ENCODE data around the gene DOCK7. TPM values are rescaled to one million over a fixed set of nuclear protein-coding genes. Genes with fewer than 3 reads are reported as not detected.
"Not testable (repeated sequence)": the region's sequence is repeated elsewhere in the genome, so short reads cannot be mapped to it uniquely, and the experiment has no call there.

Gene DOCK7
- total RNA-seq, 1 experiment from 2014 or later, result 102 TPM

DNA sequence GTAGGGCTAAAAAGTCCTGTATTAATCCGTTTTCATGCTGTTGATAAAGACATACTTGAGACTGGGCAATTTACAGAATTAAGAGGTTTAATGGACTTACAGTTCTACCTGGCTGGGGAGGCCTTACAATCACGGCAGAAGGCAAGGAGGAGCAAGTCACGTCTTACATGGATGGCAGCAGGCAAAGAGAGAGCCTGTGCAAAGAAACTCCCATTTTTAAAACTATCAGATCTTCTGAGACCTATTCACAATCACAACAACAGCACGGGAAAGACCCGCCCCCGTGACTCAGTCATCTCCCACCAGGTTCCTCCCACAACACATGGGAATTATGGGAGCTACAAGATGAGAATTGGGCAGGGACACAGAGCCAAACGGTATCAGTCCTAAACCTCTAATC lies 6.3 kb upstream of the DOCK7 start:
- DNase-seq (ENCODE audit: low read depth), result not testable (repeated sequence)

DNA sequence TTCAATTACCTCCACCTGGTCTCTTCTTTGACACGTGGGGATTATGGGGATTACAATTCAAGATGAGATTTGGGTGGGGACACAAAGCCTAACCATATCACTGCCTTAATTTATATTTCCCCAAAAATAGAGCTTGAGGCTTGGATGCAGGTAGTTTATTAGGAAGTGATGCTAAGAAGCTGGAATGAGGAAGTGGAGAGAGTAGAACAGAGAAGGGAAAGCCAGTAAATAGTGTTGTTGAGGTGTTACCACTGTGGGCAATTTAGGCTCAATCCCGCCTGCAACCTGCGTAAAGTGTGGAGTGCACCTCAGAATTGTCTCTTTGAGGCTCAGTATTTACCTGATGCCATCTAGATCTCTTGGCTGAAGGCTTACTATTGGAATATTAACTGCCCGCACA lies 4.9 kb upstream of the DOCK7 start:
- no peak for DNase-seq (ENCODE audit: low read depth)

DNA sequence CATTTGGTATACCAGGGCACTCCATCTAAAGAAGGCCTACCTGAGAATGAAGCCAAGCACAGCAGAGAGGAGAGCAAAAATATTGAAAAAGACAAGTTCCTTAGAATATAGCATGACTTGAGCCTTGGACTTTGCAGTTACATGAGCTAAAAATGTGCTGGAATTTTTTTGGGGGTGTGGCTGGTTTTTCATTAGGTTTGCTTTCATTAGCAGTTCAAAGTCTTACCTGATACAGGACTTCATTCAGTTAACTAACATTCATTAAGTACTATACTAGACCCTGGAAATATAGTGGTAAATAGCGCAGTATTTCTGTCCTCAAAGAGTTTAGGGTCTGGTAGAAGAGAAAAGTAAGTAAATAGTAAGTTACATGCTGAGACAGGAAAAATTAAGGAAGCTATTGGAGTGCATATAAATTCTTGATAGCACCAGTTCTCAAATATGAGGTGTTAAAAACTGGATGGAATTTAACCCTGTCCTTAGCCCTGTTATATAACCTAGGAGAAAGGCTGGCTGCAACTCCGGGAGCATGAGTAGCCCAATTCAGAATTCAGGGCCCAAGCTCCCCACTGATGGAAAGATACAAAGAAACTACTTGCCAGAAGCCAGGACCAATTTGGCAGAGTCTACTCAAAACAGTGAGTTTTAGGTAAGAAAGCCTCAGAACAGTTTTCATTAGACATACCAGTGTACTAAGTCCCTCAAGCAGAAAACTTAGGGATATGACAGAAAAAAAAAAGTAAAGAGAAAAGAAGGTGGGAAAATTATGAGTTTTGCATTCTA lies 3.1 kb upstream of the DOCK7 start:
- no peak for DNase-seq (ENCODE audit: low read depth)

DNA sequence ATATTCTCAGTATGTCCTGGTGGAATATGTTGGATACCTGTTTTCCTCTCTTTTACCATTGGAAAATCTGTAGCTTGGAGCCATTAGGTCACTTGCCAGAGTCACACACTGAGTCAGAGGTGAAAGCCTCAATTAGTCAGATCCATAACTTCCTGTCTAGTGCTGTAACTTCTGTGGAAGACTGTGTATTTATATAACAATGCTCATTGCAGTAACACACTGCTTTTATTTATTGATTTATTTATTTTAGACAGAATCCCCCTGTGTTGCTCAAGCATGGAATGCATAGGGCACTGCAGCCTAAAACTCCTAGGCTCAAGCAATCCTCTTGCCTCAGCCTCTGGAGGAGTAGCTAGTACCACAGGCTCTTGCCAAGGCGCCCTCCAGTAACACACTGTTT lies 1.3 kb upstream of the DOCK7 start:
- DNase-seq (ENCODE audit: low read depth), result peak; percentile 79

DNA sequence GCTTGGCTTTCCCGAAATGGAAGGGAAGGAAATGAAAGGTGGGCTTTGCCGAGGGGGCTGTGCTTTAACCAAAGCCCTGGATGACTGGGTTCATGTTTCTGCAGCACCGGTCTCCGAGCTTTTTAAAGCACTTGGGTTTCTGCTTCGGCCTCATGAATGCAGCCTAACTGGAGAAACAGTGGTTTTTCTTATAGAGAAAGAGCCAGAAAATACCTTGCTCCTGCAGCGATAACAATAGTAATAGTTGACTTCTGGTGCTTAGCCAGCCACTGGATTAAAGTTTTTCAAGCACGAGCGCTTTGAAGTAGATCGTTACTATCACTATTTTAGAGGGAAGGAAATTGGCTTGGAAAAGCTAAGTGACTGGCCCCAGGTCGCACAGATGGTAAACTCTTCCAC lies 500 bp upstream of the DOCK7 start:
- peak; percentile 37 for DNase-seq (ENCODE audit: low read depth)

DNA sequence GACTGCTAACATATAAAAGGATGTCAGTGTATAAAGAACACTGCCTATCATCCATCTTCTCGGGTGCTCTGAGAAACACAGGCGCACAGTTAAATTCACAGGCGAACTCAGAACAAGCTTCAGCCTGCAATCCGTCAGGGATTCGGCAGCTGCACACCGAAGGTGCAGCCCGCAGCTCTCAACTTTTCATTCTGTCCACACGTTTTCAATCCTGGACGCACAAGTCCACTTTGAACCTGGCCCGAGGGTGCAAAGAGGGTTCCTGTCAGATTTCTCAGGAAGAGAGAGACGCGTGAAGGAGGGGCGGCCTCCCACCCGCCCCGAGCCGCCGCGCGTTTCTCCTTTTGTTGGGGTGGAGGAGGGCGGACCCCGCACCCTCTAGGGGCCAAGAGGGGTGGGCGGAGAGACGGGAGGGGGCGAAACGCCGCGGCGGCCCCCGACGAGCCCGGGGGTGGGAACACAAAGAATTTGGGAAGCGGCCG lies 724 bp downstream of the DOCK7 start:
- peak; percentile 54 for DNase-seq (ENCODE audit: low read depth)

DNA sequence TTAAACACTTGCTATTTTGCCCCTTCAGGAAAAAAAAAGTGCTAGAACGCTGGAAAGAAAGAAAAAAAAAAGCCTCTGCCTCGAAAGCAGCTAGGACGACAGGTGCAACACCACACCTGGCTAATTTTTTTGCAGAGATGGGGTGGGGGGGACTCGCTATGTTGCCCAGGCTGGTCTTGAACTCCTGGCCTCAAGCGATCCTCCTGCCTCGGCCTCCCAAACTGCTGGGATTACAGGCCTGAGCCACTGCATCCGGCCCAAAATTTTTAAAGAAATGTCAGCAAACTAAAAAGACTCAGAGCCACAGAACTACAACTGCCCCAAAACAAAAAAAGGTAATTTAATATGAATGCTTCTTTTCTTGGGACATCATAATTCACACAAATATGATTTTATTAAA lies 1.4 kb downstream of the DOCK7 start:
- DNase-seq (ENCODE audit: low read depth), result no peak

DNA sequence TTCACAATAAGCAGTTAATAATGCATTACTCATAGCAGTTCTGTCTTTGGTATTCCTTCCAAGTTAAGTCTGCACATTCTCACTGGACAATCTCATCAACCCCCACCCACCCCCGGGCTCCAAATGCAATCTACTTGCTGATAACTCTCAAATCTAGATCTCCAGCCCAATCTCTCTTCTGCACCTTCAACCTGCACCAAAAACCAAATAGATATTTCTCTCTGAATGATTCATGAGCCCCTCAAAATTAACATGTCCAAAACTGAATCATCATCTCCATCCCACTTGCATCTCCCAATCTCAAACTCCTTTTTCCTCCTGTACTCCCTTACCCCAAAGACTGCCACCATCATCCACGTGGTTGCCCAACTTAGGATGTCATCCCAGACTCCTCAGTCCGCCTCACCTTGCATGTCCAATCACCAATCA lies 2.7 kb downstream of the DOCK7 start:
- DNase-seq (ENCODE audit: low read depth), result no peak

DNA sequence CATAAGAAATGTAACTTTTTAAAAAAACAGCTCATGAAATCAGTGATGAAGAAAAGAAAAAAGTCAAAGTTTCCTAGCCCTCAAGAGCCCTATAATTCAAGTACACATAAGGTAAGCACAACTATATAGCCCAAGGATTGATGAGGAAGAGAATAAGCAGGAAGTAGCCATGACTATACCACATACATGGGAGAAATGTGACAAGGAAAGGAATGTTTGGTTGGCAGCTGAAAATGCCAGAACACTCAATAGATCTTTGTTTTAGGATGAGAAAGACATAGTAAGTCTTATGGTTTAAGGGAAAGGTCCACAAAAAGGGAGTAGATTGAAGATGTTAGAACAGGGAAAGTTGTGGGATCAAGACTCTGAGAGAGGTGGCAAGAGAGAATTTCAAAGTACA lies 5.7 kb downstream of the DOCK7 start:
- peak; percentile 53 for DNase-seq (ENCODE audit: low read depth)

DNA sequence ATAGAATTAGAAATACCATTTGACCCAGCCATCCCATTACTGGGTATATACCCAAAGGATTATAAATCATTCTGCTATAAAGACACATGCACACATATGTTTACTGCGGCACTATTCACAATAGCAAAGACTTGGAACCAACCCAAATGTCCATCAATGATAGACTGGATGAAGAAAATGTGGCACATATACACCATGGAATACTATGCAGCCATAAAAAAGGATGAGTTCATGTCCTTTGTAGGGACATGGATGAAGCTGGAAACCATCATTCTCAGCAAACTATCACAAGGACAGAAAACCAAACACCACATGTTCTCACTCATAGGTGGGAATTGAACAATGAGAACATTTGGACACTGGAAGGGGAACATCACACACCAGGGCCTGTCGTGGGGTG lies 7.2 kb downstream of the DOCK7 start:
- DNase-seq (ENCODE audit: low read depth), result not testable (repeated sequence)

DNA sequence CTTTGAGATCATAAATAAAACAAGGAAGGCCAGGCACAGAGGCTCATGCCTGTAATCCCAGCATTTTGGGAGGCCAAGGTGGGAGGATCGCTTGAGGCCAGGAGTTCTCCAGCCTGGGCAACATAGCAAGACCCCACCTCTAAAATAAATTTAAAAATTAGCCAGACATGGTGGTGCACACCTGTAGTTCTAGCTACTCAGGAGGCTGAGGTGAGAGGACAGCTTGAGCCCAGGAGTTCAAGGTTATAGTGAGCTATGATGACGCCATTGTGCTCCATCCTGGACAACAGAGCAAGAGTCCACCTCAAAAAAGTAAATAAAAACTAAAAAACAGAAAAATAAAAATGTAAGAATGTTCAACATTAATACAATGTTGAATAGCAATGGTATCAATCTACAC lies 10.4 kb downstream of the DOCK7 start:
- not testable (repeated sequence) for DNase-seq (ENCODE audit: low read depth)

DNA sequence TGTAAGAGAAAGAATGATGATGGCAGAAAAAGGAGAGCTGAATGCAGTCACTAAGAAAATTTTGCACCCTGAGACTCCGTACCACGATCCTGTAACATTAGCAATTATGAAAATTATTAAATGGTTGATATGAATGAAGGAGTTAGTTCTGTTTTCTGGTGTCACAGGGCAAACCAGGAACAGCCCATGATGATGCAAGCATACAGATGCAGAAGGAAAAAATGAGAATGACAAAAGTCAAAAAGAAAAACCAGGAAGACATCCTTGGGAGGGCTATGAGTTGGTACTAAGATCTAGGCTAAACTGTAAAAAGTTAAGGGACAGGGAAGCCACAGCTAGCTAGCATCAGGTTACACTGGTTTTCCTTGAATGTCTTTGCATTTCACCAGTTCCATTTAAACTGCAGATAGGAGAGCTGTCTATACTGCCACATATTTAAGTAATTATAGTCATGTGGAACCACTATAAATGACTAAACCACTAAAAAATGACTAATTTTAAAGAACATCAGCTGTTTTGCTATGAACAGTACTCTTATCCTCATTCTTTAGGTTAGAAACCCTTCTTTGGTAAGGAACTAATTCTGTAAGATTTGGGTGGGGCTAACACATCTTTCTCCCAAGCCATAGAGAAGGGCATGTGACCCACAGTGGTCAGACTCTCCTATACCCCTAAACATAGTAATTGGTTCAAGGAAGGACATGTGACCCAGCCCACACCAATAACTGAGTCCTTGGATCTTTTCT lies 11.4 kb downstream of the DOCK7 start:
- DNase-seq (ENCODE audit: low read depth), result peak; percentile 82

DNA sequence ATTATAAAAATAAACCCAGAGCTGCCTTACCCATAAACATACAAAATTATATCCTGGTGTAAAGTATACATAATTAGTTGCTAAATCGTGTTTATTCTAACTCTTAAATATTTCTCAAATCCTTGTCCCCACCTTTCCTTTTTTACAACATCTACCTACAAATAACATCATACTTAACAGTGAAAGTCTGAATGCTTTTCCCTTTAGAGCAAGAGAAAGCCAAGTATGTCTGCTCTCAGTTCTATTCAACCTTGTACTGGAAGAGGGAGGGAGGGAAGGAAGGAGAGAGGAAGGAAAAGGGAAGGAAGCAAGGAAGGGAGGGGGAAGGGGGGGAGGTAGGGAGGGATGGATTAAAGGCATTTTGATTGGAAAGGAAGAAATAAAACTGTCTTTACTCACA lies 14.6 kb downstream of the DOCK7 start:
- no peak for DNase-seq (ENCODE audit: low read depth)

DNA sequence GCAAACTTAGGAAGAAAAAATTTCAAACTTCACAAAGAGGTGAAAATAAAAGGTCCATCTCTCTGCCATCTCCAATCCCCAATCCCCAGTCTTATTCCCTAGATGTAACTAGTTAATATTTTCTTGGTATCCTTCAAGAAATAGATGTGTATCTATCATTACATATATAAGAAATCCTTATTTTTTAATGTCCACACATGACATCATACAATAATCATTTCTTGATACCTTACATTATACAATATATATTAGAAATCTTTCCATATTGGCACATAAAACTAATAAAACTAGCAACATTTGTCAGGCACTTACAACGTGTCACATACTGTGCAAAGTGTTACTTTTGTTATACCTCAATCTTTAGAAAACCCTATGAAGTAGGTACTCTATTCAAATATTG lies 16.2 kb downstream of the DOCK7 start:
- no peak for DNase-seq (ENCODE audit: low read depth)

DNA sequence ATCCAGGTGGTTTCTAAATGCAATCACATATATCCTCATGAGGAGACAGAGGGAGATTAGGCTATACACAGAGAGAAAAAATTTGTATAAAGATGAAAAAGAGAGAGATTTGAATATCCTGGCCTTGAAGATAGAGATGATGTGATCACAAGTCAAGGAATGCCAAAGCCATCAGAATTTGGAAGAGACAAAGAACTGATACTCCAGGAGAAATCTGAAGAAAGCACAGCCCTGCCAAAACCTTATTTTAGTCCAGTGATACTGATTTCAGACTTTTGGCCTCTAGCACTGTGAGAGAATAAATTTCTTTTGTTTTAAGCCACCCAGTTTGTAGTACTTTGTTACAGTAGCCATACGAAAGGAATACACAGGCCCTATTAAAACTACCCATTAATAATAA lies 33.4 kb downstream of the DOCK7 start:
- DNase-seq (ENCODE audit: low read depth), result no peak

DNA sequence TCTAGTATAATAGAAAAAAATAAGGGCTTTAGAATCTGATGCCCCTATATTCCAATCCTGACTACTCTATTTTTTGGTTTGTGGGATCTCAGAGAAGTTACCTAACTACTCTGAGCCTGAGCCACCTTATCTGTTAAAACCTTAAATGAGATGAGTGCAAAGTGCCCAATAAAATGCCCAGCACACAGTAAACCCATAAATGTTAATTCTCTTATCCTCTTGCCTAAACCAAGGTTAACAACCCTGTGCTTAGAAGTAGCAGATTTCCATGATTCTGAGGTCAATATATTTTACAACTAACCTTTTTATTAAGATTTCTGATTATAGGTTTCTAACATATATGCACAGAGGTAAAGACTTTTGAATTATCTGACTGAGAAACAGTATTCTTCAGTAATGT lies 35.8 kb downstream of the DOCK7 start:
- no peak for DNase-seq (ENCODE audit: low read depth)

DNA sequence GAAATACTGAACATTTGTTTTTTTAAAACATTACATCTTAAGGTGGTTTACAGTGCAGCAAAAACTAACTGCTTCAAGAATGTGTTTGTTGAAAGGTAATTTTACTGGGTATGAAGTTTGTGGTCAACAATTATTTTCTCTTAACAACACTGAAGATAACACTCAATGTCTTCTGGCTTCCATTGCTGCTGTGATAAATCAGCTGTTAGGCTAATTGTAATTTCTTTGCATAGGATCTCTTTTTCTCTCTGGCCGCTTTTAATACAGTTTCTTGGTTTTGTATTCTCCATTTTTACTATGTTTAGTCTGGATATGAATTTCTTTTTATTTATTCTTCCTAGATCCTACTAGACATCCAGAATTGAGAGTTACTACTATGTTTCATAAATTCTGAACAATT lies 44.9 kb downstream of the DOCK7 start:
- DNase-seq (ENCODE audit: low read depth), result no peak

DNA sequence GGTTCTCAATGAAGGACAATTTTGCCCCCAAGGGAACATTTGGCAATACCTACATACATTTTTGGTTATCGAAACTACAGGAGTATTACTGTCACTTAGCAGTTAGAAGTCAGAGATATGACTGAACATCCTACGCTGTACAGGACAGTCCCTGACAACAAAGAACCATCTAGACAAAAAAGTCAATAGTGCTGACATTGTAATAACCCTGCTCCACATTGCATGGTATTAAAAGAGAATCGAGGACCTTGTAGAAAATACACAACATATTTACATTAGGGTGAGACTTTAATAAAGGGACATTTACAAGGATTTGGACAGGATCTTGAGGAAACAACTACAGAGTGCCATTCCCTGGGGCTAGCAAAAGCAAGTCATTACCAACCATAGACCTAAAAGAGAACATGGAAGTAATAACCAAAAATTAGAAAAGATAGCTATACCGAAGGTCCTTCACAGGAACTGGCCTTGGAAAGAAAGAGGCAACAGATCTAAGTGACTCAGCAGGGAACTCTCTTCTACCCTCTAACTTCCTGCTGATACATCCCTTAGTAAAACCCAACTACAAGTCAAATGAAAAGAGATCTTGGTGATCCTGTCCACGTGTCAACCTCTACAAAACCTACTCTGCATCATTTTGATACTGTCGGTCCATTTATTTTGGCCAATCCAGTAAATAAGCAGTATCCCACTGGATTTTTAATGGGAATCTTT lies 50.6 kb downstream of the DOCK7 start:
- peak; percentile 6 for DNase-seq (ENCODE audit: low read depth)

DNA sequence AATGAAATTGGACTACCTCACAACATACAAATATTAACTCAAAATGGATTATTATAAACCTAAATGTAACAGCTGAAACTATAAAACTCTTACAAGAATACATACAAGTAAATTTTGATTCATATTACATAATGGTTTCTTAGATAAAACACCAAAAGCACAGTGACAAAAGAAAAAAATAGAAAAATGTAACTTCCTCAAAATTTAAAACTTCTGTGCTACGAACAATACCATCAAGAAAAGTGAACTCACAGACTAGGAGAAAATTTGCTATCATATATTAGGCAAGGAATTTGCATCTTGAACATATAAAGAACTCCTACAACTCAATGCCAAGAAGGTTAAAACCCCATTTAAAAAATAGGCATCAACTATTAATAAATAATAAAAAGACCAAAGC lies 59.7 kb downstream of the DOCK7 start:
- DNase-seq (ENCODE audit: low read depth), result no peak

DNA sequence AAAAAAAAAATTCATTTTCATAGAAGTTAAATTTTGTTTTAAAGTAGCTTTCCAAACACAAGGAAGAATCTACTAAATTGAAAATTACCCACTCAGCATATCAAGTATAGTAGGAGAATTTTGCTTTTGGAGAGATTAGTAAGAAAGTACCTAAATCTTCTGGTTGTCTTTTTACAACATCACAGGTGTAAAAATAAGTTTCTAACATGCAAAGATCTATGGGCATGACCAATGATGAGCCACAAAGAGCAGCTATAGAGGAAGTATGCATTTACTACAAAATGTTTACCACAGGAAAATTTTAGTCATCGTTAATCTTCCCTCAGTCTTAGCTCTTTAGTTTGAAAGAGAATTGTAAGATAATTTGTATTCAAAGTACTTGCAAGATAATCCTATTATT lies 62.8 kb downstream of the DOCK7 start:
- DNase-seq (ENCODE audit: low read depth), result no peak

DNA sequence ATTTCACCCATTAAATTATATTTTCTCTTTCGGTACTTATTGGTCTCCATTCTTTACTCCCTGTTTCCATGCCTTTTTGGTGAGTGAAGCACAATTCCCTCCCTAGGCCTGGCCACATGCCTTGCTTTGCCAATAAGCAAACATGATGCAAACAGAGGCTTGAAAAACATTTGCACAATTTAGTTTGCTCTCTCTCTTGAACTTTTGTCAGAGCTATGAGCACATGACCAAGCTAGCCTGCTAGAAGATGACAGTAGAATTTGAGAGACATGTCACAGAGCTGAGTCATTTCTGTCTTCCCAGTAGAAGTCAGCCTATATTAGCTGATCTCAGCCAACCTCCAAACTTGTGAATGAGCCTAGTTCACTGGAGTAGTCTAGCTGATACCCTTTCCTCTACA lies 66.3 kb downstream of the DOCK7 start:
- DNase-seq (ENCODE audit: low read depth), result peak; percentile 84

DNA sequence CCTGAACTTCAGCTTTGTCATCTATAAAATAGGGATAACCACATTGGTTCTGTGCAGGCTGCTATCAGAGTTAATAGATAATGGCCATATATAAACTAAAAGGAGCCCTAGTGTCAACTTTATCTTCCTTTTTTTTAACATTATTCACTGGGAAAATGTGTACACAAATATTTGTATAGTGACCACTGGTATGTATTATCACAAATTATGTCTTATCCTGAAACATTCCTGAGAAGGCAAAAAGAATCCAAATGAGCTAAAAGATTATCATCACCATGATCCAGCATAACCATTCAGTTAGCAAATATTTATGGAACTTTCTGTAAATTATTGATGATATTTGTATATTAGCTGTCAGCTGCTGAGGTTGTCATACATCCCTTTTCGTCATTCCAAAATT lies 74.3 kb downstream of the DOCK7 start:
- no peak for DNase-seq (ENCODE audit: low read depth)

DNA sequence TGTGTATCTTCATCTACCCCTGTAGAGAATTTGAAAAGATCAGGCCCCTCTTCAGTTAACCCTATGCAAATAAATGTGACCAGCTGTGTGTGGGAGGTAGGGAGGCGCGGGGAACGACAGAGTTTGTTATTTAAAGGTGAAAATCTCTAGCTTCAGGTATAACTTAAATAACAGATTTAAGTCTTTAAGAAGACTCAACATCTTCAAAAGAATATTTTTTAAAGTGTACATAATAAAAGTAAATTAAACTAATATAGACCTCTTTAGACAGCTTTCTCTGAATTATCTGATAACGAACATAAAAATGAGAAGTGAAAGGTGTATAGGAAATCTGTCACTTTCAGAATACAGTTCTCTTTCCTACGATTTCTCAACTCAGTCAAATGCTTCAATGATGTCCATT lies 74.9 kb downstream of the DOCK7 start:
- no peak for DNase-seq (ENCODE audit: low read depth)
